Spinal cord (tissue), 10 donors: ENCODE data around the gene FRYL. TPM values are rescaled to one million over a fixed set of nuclear protein-coding genes. Genes with fewer than 3 reads are reported as not detected.
A peak's percentile ranks its signal among the peaks of the same experiment; 100 is the strongest.
"Not testable (repeated sequence)": the region's sequence is repeated elsewhere in the genome, so short reads cannot be mapped to it uniquely, and the experiment has no call there.

Experiments
- DNase-seq, 6 donors: peaks; one replicate each; pipeline versions ENCODE4 v3.0.0 to v3.0.0-alpha.2; 2013 to 2015; ENCODE audit warnings: low spot score in 6 of 6, low read depth in 4 of 6
- H3K27ac ChIP-seq: one replicate; pipeline ENCODE4 v1.5.1; 2013; ENCODE audit warnings: low read depth, low read length, control low read depth
- H3K27me3 ChIP-seq: one replicate; pipeline ENCODE4 v1.6.1; 2013; ENCODE audit warnings: low read length; ENCODE audit not compliant: control insufficient read depth, insufficient read depth
- H3K36me3 ChIP-seq: one replicate; pipeline ENCODE4 v1.6.1; 2013; ENCODE audit warnings: low read length; ENCODE audit not compliant: control insufficient read depth, insufficient read depth
- H3K4me1 ChIP-seq: one replicate; pipeline ENCODE4 v1.6.1; 2013; ENCODE audit warnings: low read length; ENCODE audit not compliant: control insufficient read depth, insufficient read depth
- H3K4me3 ChIP-seq: one replicate; pipeline ENCODE4 v1.5.1; 2013; ENCODE audit warnings: low read depth, low read length, control low read depth
- H3K9me3 ChIP-seq: one replicate; pipeline ENCODE4 v1.6.1; 2013; ENCODE audit warnings: low read length; ENCODE audit not compliant: control insufficient read depth, insufficient read depth
- WGBS: methylation state at CpG from one replicate; pipeline ENCODE4 v1.1.5; 2013; ENCODE audit warnings: missing lambda C conversion rate; ENCODE audit not compliant: insufficient coverage; 5-methylcytosine and 5-hydroxymethylcytosine counted together
- polyA plus RNA-seq, 2 donors: library from polyadenylated mRNA; unstranded; fragments of 120-200 nt; gene quantifications; one replicate each; pipeline ENCODE4 v1.2.1, GENCODE V29; 2013; ENCODE audit not compliant: insufficient read length in 2 of 2
- total RNA-seq, 2 donors: library from RNA; depleted of rRNA in 1 of 2; stranded (reverse); fragments of 120-200 nt in 1 of 2; fragments of >200 nt in 1 of 2; gene quantifications; one replicate each; pipeline versions ENCODE4 v1.2.3 to v1.2.4, GENCODE V29; 2013 to 2014
- donor health status: healthy.

The FRYL gene
- total and polyA plus RNA-seq, 4 donors = 27.0 to 120 (median 55.7) TPM

GRCh38 chr4:48692897-48693296 lies 87.2 kb downstream of the FRYL start:
- H3K4me3 ChIP-seq = no peak overlapping the region
- peak overlapping the region; percentile 61 for H3K27ac ChIP-seq
- no peaks in the 10 kb centered on the region for H3K36me3 ChIP-seq
- WGBS = no CpG with 5 or more reads among the region's 2 CpGs
- no peaks in the 10 kb centered on the region for H3K4me1 ChIP-seq
- H3K27me3 ChIP-seq = no peaks in the 10 kb centered on the region
- H3K9me3 ChIP-seq = no peaks in the 10 kb centered on the region
- no peak for DNase-seq

- Histone ChIP-seq H3K4me3 (no peak overlapping the region), H3K4me1 (no peaks in the 10 kb centered on the region), H3K27me3 (no peaks in the 10 kb centered on the region), H3K27ac (no peak overlapping the region), H3K36me3 (no peaks in the 10 kb centered on the region), H3K9me3 (no peaks in the 10 kb centered on the region)
- DNase-seq = no peak
- 60% methylated on average over 1 of the region's 2 CpGs for WGBS
These were observed 88.0 kb downstream of the FRYL start for GRCh38 chr4:48692044-48692443.

GRCh38 chr4:48688953-48689352 lies 91.1 kb downstream of the FRYL start:
- Histone ChIP-seq H3K27me3 (no peaks in the 10 kb centered on the region), H3K4me1 (no peaks in the 10 kb centered on the region), H3K9me3 (no peaks in the 10 kb centered on the region), H3K36me3 (no peaks in the 10 kb centered on the region), H3K27ac (no peak overlapping the region), H3K4me3 (no peak overlapping the region)
- no peak for DNase-seq
- WGBS = no CpG with 5 or more reads among the region's 1 CpG

GRCh38 chr4:48687313-48688051 lies 92.6 kb downstream of the FRYL start:
- H3K4me1 ChIP-seq = no peaks in the 10 kb centered on the region
- no peaks in the 10 kb centered on the region for H3K27me3 ChIP-seq
- H3K9me3 ChIP-seq = no peaks in the 10 kb centered on the region
- H3K4me3 ChIP-seq = no peak overlapping the region
- 89% methylated on average over 4 of the region's 10 CpGs for WGBS
- H3K36me3 ChIP-seq = no peaks in the 10 kb centered on the region
- peak in 2 of 6 donors; percentile 11 to 61 for DNase-seq
- no peak overlapping the region for H3K27ac ChIP-seq

- WGBS = 100% methylated on average over 1 of the region's 3 CpGs
- H3K4me3 ChIP-seq = no peak overlapping the region
- H3K27me3 ChIP-seq = no peaks in the 10 kb centered on the region
- H3K27ac ChIP-seq = no peak overlapping the region
- no peaks in the 10 kb centered on the region for H3K9me3 ChIP-seq
- H3K4me1 ChIP-seq = no peaks in the 10 kb centered on the region
- H3K36me3 ChIP-seq = no peaks in the 10 kb centered on the region
- no peak for DNase-seq
These were observed 93.7 kb downstream of the FRYL start for GRCh38 chr4:48686369-48686768.

- Histone ChIP-seq H3K9me3 (no peaks in the 10 kb centered on the region), H3K4me3 (no peak overlapping the region), H3K27ac (no peak overlapping the region), H3K4me1 (no peaks in the 10 kb centered on the region), H3K36me3 (no peaks in the 10 kb centered on the region), H3K27me3 (no peaks in the 10 kb centered on the region)
- no peak for DNase-seq
- no CpG with 5 or more reads among the region's 1 CpG for WGBS
These were observed 96.1 kb downstream of the FRYL start for GRCh38 chr4:48683784-48684666.

- not testable (repeated sequence) for H3K9me3 ChIP-seq, H3K4me3 ChIP-seq, H3K27ac ChIP-seq, H3K27me3 ChIP-seq, H3K36me3 ChIP-seq, H3K4me1 ChIP-seq, DNase-seq
- WGBS = no CpG with 5 or more reads among the region's 3 CpGs
These were observed 97.2 kb downstream of the FRYL start for GRCh38 chr4:48682870-48683269.

GRCh38 chr4:48681856-48682255 lies 98.2 kb downstream of the FRYL start:
- no peak overlapping the region for H3K27ac ChIP-seq
- DNase-seq = no peak
- H3K4me3 ChIP-seq = no peak overlapping the region

GRCh38 chr4:48680848-48681568 lies 99.1 kb downstream of the FRYL start:
- WGBS = 90% methylated on average over 6 of the region's 12 CpGs
- DNase-seq = no peak
- H3K9me3 ChIP-seq = no peaks in the 10 kb centered on the region
- H3K27ac ChIP-seq = no peak overlapping the region
- no peaks in the 10 kb centered on the region for H3K36me3 ChIP-seq
- no peaks in the 10 kb centered on the region for H3K4me1 ChIP-seq
- no peaks in the 10 kb centered on the region for H3K27me3 ChIP-seq
- no peak overlapping the region for H3K4me3 ChIP-seq

More at GRCh38 chr4:48681856-48682255, 98.2 kb downstream of the FRYL start:
- H3K27me3 ChIP-seq = no peaks in the 10 kb centered on the region
- no peaks in the 10 kb centered on the region for H3K9me3 ChIP-seq
- H3K36me3 ChIP-seq = no peaks in the 10 kb centered on the region
- H3K4me1 ChIP-seq = no peaks in the 10 kb centered on the region
